SK-N-SH (cell line): Measurements from ENCODE around the gene DUS4L. TPM values are rescaled to one million over a fixed set of nuclear protein-coding genes. Genes with fewer than 3 reads are reported as not detected.
A peak's percentile ranks its signal among the peaks of the same experiment; 100 is the strongest.

Experiments used
- CTCF ChIA-PET: fragments of 300-600, 350-600 bp; formaldehyde crosslinking; extraction: SDS; loops from one replicate; lab custom pipeline; 2021; lab: Yijun Ruan, JAX
- POLR2A ChIA-PET: fragments of 350-600 bp; sonication (Branson Sonifier 250); formaldehyde crosslinking; extraction: SDS; loops from one replicate; lab custom pipeline; 2020; ENCODE audit warnings: antibody characterized with exemption, inconsistent platforms; lab: Yijun Ruan, JAX
- DNase-seq: peaks from one replicate; pipeline ENCODE4 v3.0.0; 2012
- H2AFZ ChIP-seq: fragments of 200-600 bp; sonication (generic); 2 replicates; pipeline ENCODE4 v1.8.1; 2016; ENCODE audit warnings: antibody characterized with exemption, mild to moderate bottlenecking, low read depth
- H3F3A ChIP-seq: fragments of 200-600 bp; sonication (generic); replicated peaks from 2 replicates; pipeline ENCODE3; 2016; ENCODE audit warnings: antibody characterized with exemption, mild to moderate bottlenecking; ENCODE audit not compliant: insufficient read depth
- H3K27ac ChIP-seq, 2 experiments: fragments of 200-500 bp in 1 of 2; fragments of 200-600 bp in 1 of 2; sonication (Bioruptor generic) in 1 of 2; sonication (generic), shearing (Covaris generic) in 1 of 2; 2 replicates each; pipeline versions ENCODE4 v1.5.1 to v1.6.1; 2014 to 2016; ENCODE audit warnings: low read depth in 2 of 2, inconsistent platforms in 1 of 2, low read length in 1 of 2, mild to moderate bottlenecking in 1 of 2, mixed read lengths in 1 of 2
- H3K27me3 ChIP-seq: fragments of 200-600 bp; sonication (generic), shearing (Covaris generic); 2 replicates; pipeline ENCODE4 v1.6.1; 2016; ENCODE audit warnings: mixed run types; ENCODE audit not compliant: insufficient read depth
- H3K36me3 ChIP-seq, 2 experiments: fragments of 200-500 bp in 1 of 2; fragments of 200-600 bp in 1 of 2; sonication (Bioruptor generic) in 1 of 2; sonication (generic) in 1 of 2; replicated peaks in 1 of 2; 2 replicates each; pipeline versions ENCODE3 to v1.5.1; 2014 to 2016; ENCODE audit warnings: low read length in 1 of 2, mild to moderate bottlenecking in 1 of 2; ENCODE audit not compliant: insufficient read depth in 2 of 2, control insufficient read depth in 1 of 2
- H3K4me1 ChIP-seq, 2 experiments: fragments of 200-500 bp in 1 of 2; fragments of 200-600 bp in 1 of 2; sonication (Bioruptor generic) in 1 of 2; sonication (generic), shearing (Covaris generic) in 1 of 2; 2 replicates each; pipeline versions ENCODE4 v1.5.1 to v1.6.1; 2014 to 2016; ENCODE audit warnings: low read depth in 1 of 2, low read length in 1 of 2, mixed run types in 1 of 2; ENCODE audit not compliant: insufficient read depth in 2 of 2, control insufficient read depth in 1 of 2
- H3K4me2 ChIP-seq: fragments of 200-600 bp; sonication (generic), shearing (Covaris generic); 2 replicates; pipeline ENCODE4 v1.6.1; 2017; ENCODE audit warnings: mixed run types
- H3K4me3 ChIP-seq, 2 experiments: fragments of 200-500 bp in 1 of 2; fragments of 200-600 bp in 1 of 2; sonication (Bioruptor generic) in 1 of 2; sonication (generic), shearing (Covaris generic) in 1 of 2; 2 replicates each; pipeline versions ENCODE4 v1.5.1 to v1.8.1; 2014 to 2016; ENCODE audit warnings: low read depth in 2 of 2, inconsistent platforms in 1 of 2, low read length in 1 of 2, mild to moderate bottlenecking in 1 of 2, mixed read lengths in 1 of 2, moderate library complexity in 1 of 2
- H3K79me2 ChIP-seq: fragments of 200-600 bp; sonication (generic); 2 replicates; pipeline ENCODE4 v1.8.1; 2017; ENCODE audit warnings: mild to moderate bottlenecking; ENCODE audit not compliant: insufficient read depth
- H3K9ac ChIP-seq: fragments of 200-600 bp; sonication (generic); 2 replicates; pipeline ENCODE4 v1.6.1; 2017; ENCODE audit warnings: mixed run types
- H3K9me2 ChIP-seq: fragments of 200-600 bp; sonication (generic); 2 replicates; pipeline ENCODE4 v1.6.1; 2017; ENCODE audit warnings: mixed run types
- H3K9me3 ChIP-seq: fragments of 200-600 bp; sonication (generic); 2 replicates; pipeline ENCODE4 v1.6.1; 2017; ENCODE audit warnings: mixed run types, mild to moderate bottlenecking, moderate library complexity
- H4K20me1 ChIP-seq: fragments of 200-600 bp; sonication (generic); 2 replicates; pipeline ENCODE4 v1.6.1; 2017; ENCODE audit warnings: mild to moderate bottlenecking, mixed run types; ENCODE audit not compliant: insufficient read depth
- CHD2 ChIP-seq: fragments of 150-350 bp; IDR thresholded peaks from 2 replicates; pipeline ENCODE4 v1.6.1; 2018; ENCODE audit warnings: low read length; ENCODE audit not compliant: partially characterized antibody
- CTCF ChIP-seq: fragments of 200-600 bp; sonication (generic); IDR thresholded peaks from 2 replicates; pipeline ENCODE4 v1.6.1; 2017; ENCODE audit warnings: antibody characterized with exemption, mild to moderate bottlenecking, moderate library complexity
- ELF1 ChIP-seq: IDR thresholded peaks from 2 replicates; pipeline ENCODE4 v1.4.0; 2012
- EP300 ChIP-seq, 2 experiments: IDR thresholded peaks; 2 replicates each; pipeline versions ENCODE4 v1.4.0 to v1.6.1; 2012; ENCODE audit warnings: borderline replicate concordance in 1 of 2, low read depth in 1 of 2, low read length in 1 of 2
- EZH2phosphoT487 ChIP-seq: fragments of 200-600 bp; sonication (generic); IDR thresholded peaks from 2 replicates; pipeline ENCODE4 v1.6.1; 2017; ENCODE audit warnings: low read depth, mixed run types, mild to moderate bottlenecking, antibody characterized with exemption, moderate library complexity, borderline replicate concordance
- FOXM1 ChIP-seq: IDR thresholded peaks from 2 replicates; pipeline ENCODE4 v1.4.0; 2012; ENCODE audit warnings: low read depth, mild to moderate bottlenecking
- GABPA ChIP-seq: IDR thresholded peaks from 2 replicates; pipeline ENCODE4 v1.4.0; 2012; ENCODE audit warnings: low read depth, mild to moderate bottlenecking
- MEF2A ChIP-seq: IDR thresholded peaks from 2 replicates; pipeline ENCODE4 v1.4.0; 2012; ENCODE audit warnings: low read depth, borderline replicate concordance
- MXI1 ChIP-seq: IDR thresholded peaks from 2 replicates; pipeline ENCODE4 v1.6.1; 2012; ENCODE audit warnings: mild to moderate bottlenecking, low read depth, low read length, improper control_type of control experiment
- NFIC ChIP-seq: IDR thresholded peaks from 2 replicates; pipeline ENCODE4 v1.4.0; 2012; ENCODE audit warnings: borderline replicate concordance
- NRF1 ChIP-seq: IDR thresholded peaks from 2 replicates; pipeline ENCODE4 v1.6.1; 2012; ENCODE audit warnings: low read depth, mild to moderate bottlenecking, low read length
- RCOR1 ChIP-seq: fragments of 150-350 bp; IDR thresholded peaks from 2 replicates; pipeline ENCODE4 v1.6.1; 2017; ENCODE audit warnings: antibody characterized with exemption, low read length
- REST ChIP-seq: IDR thresholded peaks from 2 replicates; pipeline ENCODE4 v1.6.1; 2012; ENCODE audit warnings: mild to moderate bottlenecking, low read depth, low read length, moderate library complexity
- RXRA ChIP-seq: IDR thresholded peaks from 2 replicates; pipeline ENCODE4 v1.4.0; 2012; ENCODE audit warnings: low read depth, mild to moderate bottlenecking, borderline replicate concordance
- SIN3A ChIP-seq: IDR thresholded peaks from 2 replicates; pipeline ENCODE4 v1.6.1; 2012; ENCODE audit warnings: low read depth, mild to moderate bottlenecking, low read length, moderate library complexity, borderline replicate concordance
- ZBTB33 ChIP-seq: IDR thresholded peaks from 2 replicates; pipeline ENCODE4 v1.4.0; 2012; ENCODE audit warnings: low read depth, borderline replicate concordance
- WGBS: methylation state at CpG from one replicate; pipeline ENCODE4 v1.1.6; 2017; ENCODE audit warnings: low lambda C conversion rate; 5-methylcytosine and 5-hydroxymethylcytosine counted together
- polyA plus RNA-seq, 3 experiments: library from polyadenylated mRNA; depleted of rRNA; stranded (reverse); fragments of >200 nt; gene quantifications; 2 replicates each; pipeline ENCODE4 v1.2.3, GENCODE V29; 2012
- TF ChIP-seq, protein P1 (sequence below): fragments of 150-350 bp; IDR thresholded peaks from 2 replicates; pipeline ENCODE4 v1.6.1; 2016; ENCODE audit warnings: mild to moderate bottlenecking, low read depth, low read length

DUS4L gene
- polyA plus RNA-seq, 1 of the 3 experiments (the other 2 are of a cell fraction): 9.7 TPM

DNA sequence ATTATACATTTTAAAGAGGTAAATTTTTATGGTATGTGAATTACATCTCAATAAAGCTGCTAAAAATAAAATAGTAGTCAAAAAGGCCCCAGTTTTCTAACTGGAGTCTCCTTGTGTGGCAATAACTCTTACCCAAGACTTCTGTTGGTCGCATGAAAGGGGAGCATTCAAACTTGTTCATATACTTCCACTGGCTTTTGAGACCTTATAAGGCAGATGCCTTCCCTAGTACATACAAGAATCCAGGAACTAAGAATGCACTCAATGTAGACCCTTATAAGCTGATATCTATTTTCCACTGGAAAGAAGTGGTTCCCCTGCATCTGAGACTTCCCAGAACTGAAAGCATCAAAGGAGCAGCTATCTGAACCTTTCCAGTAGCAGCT, 29.2 kb downstream of the DUS4L start:
- WGBS: 91% methylated on average over 1 of the region's 1 CpG
- no peak for TF ChIP-seq MEF2A
- TF ChIP-seq SIN3A: no peak
- no peak for TF ChIP-seq NRF1
- no peak for TF ChIP-seq ZBTB33
- TF ChIP-seq REST: no peak
- TF ChIP-seq CHD2: no peak
- no peak for TF ChIP-seq RCOR1
- Histone ChIP-seq H3K9me3 (no peaks in the 10 kb centered on the region), H3F3A (peaks cover 47% of the 10 kb centered on the region), H3K36me3 (peaks cover 31 to 53% of the 10 kb centered on the region in 2 experiments), H3K9ac (no peak overlapping the region), H3K27me3 (no peaks in the 10 kb centered on the region), H3K27ac (peak overlapping the region in 1 of 2 experiments; percentile 97; a peak in 2 of 4 replicates), H3K9me2 (no peaks in the 10 kb centered on the region), H3K79me2 (peaks cover 31% of the 10 kb centered on the region), H3K4me1 (peaks cover 2 to 25% of the 10 kb centered on the region in 2 experiments; a peak in 3 of 4 replicates), H3K4me2 (no peak overlapping the region), H2AFZ (no peak overlapping the region), H3K4me3 (no peak overlapping the region), H4K20me1 (no peaks in the 10 kb centered on the region)
- ChIA-PET POLR2A (no interaction called here), CTCF (interaction anchor here (0.7 to 2.2 kb wide), 6 partner anchors 12 to 150 kb away, joined by 3 to 7 read pairs (median 3); partner anchors contain the start of gene BCAP29)
- no peak for DNase-seq

DNA sequence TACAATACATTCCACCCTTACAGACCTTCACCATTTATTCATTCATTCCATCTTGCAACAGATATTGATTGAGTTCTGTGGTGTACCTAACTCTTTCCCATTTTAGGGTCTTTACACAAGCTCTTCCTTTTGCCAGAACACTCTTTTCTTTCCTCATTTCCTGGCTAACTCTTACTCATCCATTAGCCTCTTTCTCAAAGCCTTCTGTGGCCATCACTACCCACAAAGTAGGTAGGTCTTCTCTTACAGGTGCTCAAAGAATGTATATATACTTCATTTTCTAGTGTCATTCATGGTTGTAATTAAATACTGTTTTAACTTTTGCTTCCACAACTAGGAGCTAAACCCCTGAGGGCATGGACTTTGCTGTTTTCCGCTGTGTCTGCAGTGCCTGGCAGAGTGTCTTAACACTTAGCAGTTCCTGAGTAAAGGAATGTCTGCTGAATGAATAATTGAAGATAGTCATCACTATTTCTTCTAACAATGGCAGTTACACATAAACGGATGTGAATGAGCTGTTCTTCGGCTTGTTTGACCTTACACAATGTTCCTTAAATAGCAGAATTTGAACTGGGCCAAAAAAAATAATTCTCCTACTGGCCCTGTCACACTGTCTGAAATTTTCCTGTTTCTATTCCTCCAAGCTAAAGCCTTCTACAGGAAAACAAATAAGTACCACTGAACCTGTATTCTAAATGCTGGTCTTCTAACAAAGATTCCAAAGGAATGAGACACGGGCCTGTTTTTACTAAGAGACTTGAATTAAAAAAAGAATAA, 31.4 kb downstream of the DUS4L start:
- WGBS: 14% methylated on average over 4 of the region's 4 CpGs
- peak overlapping the region; percentile 62 for H3K4me2 ChIP-seq
- H4K20me1 ChIP-seq: no peaks in the 10 kb centered on the region
- no peak for DNase-seq
- peaks cover 2 to 25% of the 10 kb centered on the region in 2 experiments; a peak in 3 of 4 replicates for H3K4me1 ChIP-seq
- peaks cover 57% of the 10 kb centered on the region for H3F3A ChIP-seq
- H3K79me2 ChIP-seq: peaks cover 15% of the 10 kb centered on the region; the same call in 1 of the 2 replicates
- H3K9me2 ChIP-seq: no peaks in the 10 kb centered on the region
- peak overlapping the region; percentile 43 for H2AFZ ChIP-seq
- H3K9me3 ChIP-seq: no peaks in the 10 kb centered on the region
- no peak overlapping the region; a peak in 1 of 4 replicates for H3K4me3 ChIP-seq
- no peaks in the 10 kb centered on the region for H3K27me3 ChIP-seq
- peak overlapping the region; percentile 52 for H3K9ac ChIP-seq
- peak overlapping the region; percentile 62 to 97; a peak in 3 of 4 replicates for H3K27ac ChIP-seq
- ChIA-PET POLR2A (no interaction called here), CTCF (interaction anchor here (0.6 to 2.2 kb wide), 4 partner anchors 15 to 68 kb away, joined by 3 to 7 read pairs (median 3); partner anchors contain the start of gene BCAP29)
- peaks cover 37 to 49% of the 10 kb centered on the region in 2 experiments for H3K36me3 ChIP-seq
- TF ChIP-seq EZH2phosphoT487 (no peak), FOXM1 (peak; percentile 82; the same call in 1 of the 2 replicates), RCOR1 (no peak), MEF2A (peak; percentile 100), EP300 (IDR thresholded peaks at IDR 0.05; ENCODE audit: borderline replicate concordance in 1 of 2, low read depth in 1 of 2, low read length in 1 of 2) (peak in 1 of 2 experiments; percentile 90; a peak in 3 of 4 replicates), NFIC (peak; percentile 97), RXRA (peak; percentile 96), ELF1 (peak; percentile 22; the same call in 1 of the 2 replicates), CTCF (no peak), MXI1 (no peak), GABPA (no peak)
- TF ChIP-seq, protein P1, sequence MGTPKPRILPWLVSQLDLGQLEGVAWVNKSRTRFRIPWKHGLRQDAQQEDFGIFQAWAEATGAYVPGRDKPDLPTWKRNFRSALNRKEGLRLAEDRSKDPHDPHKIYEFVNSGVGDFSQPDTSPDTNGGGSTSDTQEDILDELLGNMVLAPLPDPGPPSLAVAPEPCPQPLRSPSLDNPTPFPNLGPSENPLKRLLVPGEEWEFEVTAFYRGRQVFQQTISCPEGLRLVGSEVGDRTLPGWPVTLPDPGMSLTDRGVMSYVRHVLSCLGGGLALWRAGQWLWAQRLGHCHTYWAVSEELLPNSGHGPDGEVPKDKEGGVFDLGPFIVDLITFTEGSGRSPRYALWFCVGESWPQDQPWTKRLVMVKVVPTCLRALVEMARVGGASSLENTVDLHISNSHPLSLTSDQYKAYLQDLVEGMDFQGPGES: no peak
